ENCODE measurements around the gene SULT1C4. TPM values are rescaled to one million over a fixed set of nuclear protein-coding genes. Genes with fewer than 3 reads are reported as not detected.
"Not testable (repeated sequence)": the region's sequence is repeated elsewhere in the genome, so short reads cannot be mapped to it uniquely, and the experiment has no call there.

SULT1C4 gene
- polyA plus RNA-seq, 4 donors = 1.1 to 13.3 (median 2.4) TPM; not detected in 1

DNA sequence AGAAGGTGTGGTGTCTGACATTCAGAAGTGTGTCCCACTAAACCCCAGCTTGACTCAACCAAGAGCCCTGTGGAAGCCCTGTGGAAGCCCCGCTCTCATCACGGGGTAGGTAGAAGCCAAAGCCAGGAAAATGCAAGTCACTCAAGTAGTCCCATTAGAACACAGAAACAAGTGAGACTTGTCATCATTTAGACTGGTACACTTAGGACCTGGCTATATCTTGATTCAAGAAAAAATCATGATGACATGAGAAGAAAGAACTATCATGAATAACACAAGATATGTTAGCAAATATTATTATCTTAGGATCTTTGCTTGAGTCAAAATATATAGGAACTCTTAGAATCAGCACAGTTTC lies 28.2 kb upstream of the SULT1C4 start:
- DNase-seq (no peak), FAIRE-seq (no peak)
- 83 to 92% (median 85%) methylated on average over 2 of the region's 2 CpGs for WGBS, 3 donors

DNA sequence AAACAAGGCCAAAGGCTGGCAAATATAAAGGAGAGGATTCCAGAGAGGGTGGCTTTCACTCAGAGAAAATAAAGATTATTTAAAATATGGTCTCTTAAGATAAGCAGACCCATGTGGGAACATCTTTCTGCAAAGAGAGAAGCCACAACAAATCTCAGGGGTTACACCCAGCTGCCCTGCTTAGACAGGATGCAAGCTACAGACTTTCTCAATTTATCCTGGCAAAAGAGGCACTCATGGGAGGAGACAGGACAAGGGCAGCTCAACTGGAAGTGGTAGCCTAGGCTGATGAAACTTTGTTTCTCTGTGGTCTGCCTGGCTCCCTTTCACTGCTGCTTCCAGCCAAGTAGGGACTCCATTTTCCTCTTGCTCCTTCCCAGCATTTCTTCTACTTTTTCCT lies 25.9 kb upstream of the SULT1C4 start:
- Histone ChIP-seq H3K27ac (ENCODE audit: low read depth in 1 of 3, low read length in 2 of 3) (no peak overlapping the region), H3K27me3 (ENCODE audit: control insufficient read depth in 3 of 3, insufficient read depth in 3 of 3, low read length in 3 of 3) (peaks cover 0 to 3% (median 0%) of the 10 kb centered on the region in 3 donors), H3K9me3 (ENCODE audit: control insufficient read depth in 2 of 2, insufficient read depth in 1 of 2, low read depth in 1 of 2, low read length in 1 of 2) (no peaks in the 10 kb centered on the region), H3K36me3 (ENCODE audit: control insufficient read depth in 3 of 3, insufficient read depth in 2 of 3, low read depth in 1 of 3, low read length in 3 of 3) (no peaks in the 10 kb centered on the region), H3K4me3 (ENCODE audit: low read depth in 1 of 3, low read length in 3 of 3) (no peak overlapping the region), H3K4me1 (ENCODE audit: control insufficient read depth in 3 of 3, insufficient read depth in 2 of 3, low read depth in 1 of 3, low read length in 2 of 3) (no peaks in the 10 kb centered on the region)
- DNase-seq = no peak
- no peak for FAIRE-seq

More for the DNA sequence above, 28.2 kb upstream of the SULT1C4 start:
- Histone ChIP-seq H3K27me3 (ENCODE audit: control insufficient read depth in 3 of 3, insufficient read depth in 3 of 3, low read length in 3 of 3) (peaks cover 0 to under 1% (median 0%) of the 10 kb centered on the region in 3 donors), H3K4me3 (ENCODE audit: low read depth in 1 of 3, low read length in 3 of 3) (no peak overlapping the region), H3K36me3 (ENCODE audit: control insufficient read depth in 3 of 3, insufficient read depth in 2 of 3, low read depth in 1 of 3, low read length in 3 of 3) (peaks cover 0 to 6% (median 0%) of the 10 kb centered on the region in 3 donors), H3K27ac (ENCODE audit: low read depth in 1 of 3, low read length in 2 of 3) (no peak overlapping the region), H3K4me1 (ENCODE audit: control insufficient read depth in 3 of 3, insufficient read depth in 2 of 3, low read depth in 1 of 3, low read length in 2 of 3) (no peaks in the 10 kb centered on the region), H3K9me3 (ENCODE audit: control insufficient read depth in 2 of 2, insufficient read depth in 1 of 2, low read depth in 1 of 2, low read length in 1 of 2) (no peaks in the 10 kb centered on the region)

DNA sequence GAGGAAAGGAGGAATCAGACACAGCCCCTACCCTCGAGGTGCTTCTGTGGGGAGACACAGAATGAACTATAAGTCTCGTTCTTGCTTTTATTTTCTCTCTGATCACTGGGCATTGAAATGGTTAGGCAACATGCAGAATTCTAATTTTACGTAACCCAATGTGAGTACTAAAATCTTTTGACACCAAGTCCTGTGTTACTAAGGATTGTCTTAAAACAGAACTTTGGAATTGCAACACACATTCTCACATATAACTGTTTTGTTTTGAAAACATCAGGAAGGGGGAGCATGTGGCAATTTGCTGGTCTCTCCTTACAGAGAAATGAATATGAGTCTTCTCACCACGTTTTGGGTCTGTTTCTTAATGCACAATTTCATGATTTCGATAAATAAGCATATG lies 23.6 kb upstream of the SULT1C4 start:
- no peak for FAIRE-seq

DNA sequence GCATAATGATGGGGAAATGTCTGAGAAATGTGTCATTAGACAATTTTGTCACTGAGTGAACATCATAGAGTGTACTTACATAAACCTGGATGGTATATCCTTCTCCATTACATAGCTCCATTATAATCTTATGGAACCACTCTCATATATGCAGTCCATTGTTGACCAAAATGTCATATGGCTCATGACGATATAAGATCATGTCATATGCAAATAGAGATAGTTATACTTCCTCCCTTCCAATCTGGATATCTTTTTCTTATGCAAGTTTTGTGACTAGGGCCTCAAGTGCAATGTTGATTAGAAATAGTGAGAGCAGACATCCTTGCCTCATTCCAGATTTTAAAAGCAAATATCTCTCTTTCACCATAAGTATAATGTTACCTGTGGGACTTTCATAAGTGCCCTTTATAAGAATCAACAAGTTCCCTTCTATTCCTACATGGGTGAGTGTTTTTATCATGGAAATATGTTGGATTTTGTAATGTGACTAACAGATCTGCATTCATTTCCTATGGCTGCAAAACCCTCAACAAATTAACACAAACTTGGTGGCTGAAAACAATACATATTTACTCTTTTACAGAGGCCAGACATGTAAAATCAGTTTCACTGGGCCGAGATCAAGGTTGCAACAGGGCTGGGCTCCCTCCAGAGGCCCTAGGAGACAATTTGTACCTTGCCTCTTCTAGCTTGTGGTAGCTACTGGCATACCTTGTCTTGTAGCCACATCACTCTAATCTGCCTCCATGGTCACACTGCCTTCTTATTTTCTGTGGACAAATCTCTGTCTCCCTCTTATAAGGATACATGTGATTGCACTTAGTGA lies 21.6 kb upstream of the SULT1C4 start:
- no peaks in the 10 kb centered on the region for H3K36me3 ChIP-seq (ENCODE audit: control insufficient read depth in 3 of 3, insufficient read depth in 2 of 3, low read depth in 1 of 3, low read length in 3 of 3)
- FAIRE-seq (no peak), DNase-seq (peak in 1 of 2 donors; percentile 9)
- H3K27me3 ChIP-seq (ENCODE audit: control insufficient read depth in 3 of 3, insufficient read depth in 3 of 3, low read length in 3 of 3) = peaks cover 0 to 3% (median 0%) of the 10 kb centered on the region in 3 donors
- H3K27ac ChIP-seq (ENCODE audit: low read depth in 1 of 3, low read length in 2 of 3) = no peak overlapping the region
- WGBS, 3 donors = 66 to 74% (median 68%) methylated on average over 2 of the region's 2 CpGs
- no peaks in the 10 kb centered on the region for H3K9me3 ChIP-seq (ENCODE audit: control insufficient read depth in 2 of 2, insufficient read depth in 1 of 2, low read depth in 1 of 2, low read length in 1 of 2)
- H3K4me1 ChIP-seq (ENCODE audit: control insufficient read depth in 3 of 3, insufficient read depth in 2 of 3, low read depth in 1 of 3, low read length in 2 of 3) = no peaks in the 10 kb centered on the region
- H3K4me3 ChIP-seq (ENCODE audit: low read depth in 1 of 3, low read length in 3 of 3) = no peak overlapping the region

More for the DNA sequence above, 23.6 kb upstream of the SULT1C4 start:
- Histone ChIP-seq H3K4me1 (ENCODE audit: control insufficient read depth in 3 of 3, insufficient read depth in 2 of 3, low read depth in 1 of 3, low read length in 2 of 3) (no peaks in the 10 kb centered on the region), H3K9me3 (ENCODE audit: control insufficient read depth in 2 of 2, insufficient read depth in 1 of 2, low read depth in 1 of 2, low read length in 1 of 2) (no peaks in the 10 kb centered on the region), H3K36me3 (ENCODE audit: control insufficient read depth in 3 of 3, insufficient read depth in 2 of 3, low read depth in 1 of 3, low read length in 3 of 3) (no peaks in the 10 kb centered on the region), H3K4me3 (ENCODE audit: low read depth in 1 of 3, low read length in 3 of 3) (no peak overlapping the region), H3K27me3 (ENCODE audit: control insufficient read depth in 3 of 3, insufficient read depth in 3 of 3, low read length in 3 of 3) (peaks cover 0 to 3% (median 0%) of the 10 kb centered on the region in 3 donors), H3K27ac (ENCODE audit: low read depth in 1 of 3, low read length in 2 of 3) (no peak overlapping the region)
- no peak for DNase-seq
- WGBS, 3 donors = 62 to 74% (median 64%) methylated on average over 5 of the region's 5 CpGs

DNA sequence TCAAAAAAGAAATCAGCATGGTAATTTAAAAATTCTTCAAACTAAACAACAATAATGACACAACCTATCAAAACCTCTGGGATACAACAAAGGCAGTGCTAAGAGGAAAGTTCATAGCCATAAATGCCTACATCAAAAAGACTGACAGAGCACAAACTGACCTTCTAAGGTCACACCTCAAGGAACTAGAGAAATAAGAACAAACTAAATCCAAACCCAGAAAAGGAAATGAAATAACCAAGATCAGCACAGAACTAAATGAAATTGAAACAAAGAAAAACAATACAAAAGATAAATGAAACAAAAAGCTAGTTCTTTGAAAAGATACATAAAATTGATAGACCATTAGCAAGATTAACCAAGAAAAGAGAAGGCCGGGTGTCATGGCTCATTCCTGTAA lies 18.4 kb upstream of the SULT1C4 start:
- 69 to 96% (median 85%) methylated on average over 1 of the region's 1 CpG for WGBS, 3 donors
- H3K4me1 ChIP-seq (ENCODE audit: control insufficient read depth in 3 of 3, insufficient read depth in 2 of 3, low read depth in 1 of 3, low read length in 2 of 3); H3K9me3 ChIP-seq (ENCODE audit: control insufficient read depth in 2 of 2, insufficient read depth in 1 of 2, low read depth in 1 of 2, low read length in 1 of 2); H3K36me3 ChIP-seq (ENCODE audit: control insufficient read depth in 3 of 3, insufficient read depth in 2 of 3, low read depth in 1 of 3, low read length in 3 of 3); H3K4me3 ChIP-seq (ENCODE audit: low read depth in 1 of 3, low read length in 3 of 3); DNase-seq; H3K27ac ChIP-seq (ENCODE audit: low read depth in 1 of 3, low read length in 2 of 3); H3K27me3 ChIP-seq (ENCODE audit: control insufficient read depth in 3 of 3, insufficient read depth in 3 of 3, low read length in 3 of 3): not testable (repeated sequence)
- FAIRE-seq = peak; percentile 93

DNA sequence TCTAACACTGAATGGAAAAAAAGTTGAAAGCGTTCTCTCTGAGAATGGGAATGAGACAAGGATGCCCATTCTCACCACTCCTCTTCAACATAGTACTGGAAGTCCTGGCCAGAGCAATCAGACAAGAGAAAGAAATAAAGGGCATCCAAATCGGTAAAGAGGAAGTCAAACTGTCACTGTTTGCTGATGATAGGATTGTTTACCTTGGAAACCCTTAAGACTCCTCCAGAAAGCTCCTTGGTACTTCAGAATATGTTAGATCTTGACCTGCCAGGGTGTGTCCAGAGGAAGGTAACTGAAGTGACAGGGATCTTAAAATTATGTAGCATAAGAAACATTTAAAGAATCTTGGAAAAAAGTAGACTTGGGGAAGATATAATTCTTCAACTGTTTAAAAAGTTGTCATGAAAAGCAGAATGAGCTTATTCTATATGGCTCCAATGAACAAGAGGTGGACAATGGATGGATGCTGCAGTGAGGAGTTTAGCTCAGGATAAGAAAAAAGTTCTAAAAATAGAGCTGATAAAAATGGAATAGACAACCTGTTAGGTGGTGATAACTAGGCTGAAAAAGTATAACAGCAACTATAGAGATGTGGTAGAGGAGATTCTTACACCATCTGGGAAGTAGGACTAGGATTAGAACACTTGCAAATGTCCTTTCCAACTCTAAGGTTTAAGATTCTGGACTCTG lies 16.8 kb upstream of the SULT1C4 start:
- Histone ChIP-seq H3K4me1 (ENCODE audit: control insufficient read depth in 3 of 3, insufficient read depth in 2 of 3, low read depth in 1 of 3, low read length in 2 of 3) (no peaks in the 10 kb centered on the region), H3K27ac (ENCODE audit: low read depth in 1 of 3, low read length in 2 of 3) (no peak overlapping the region), H3K36me3 (ENCODE audit: control insufficient read depth in 3 of 3, insufficient read depth in 2 of 3, low read depth in 1 of 3, low read length in 3 of 3) (no peaks in the 10 kb centered on the region), H3K4me3 (ENCODE audit: low read depth in 1 of 3, low read length in 3 of 3) (no peak overlapping the region), H3K27me3 (ENCODE audit: control insufficient read depth in 3 of 3, insufficient read depth in 3 of 3, low read length in 3 of 3) (no peaks in the 10 kb centered on the region), H3K9me3 (ENCODE audit: control insufficient read depth in 2 of 2, insufficient read depth in 1 of 2, low read depth in 1 of 2, low read length in 1 of 2) (peaks cover 0 to 5% of the 10 kb centered on the region in 2 donors)
- WGBS, 3 donors = 42 to 47% (median 44%) methylated on average over 2 of the region's 2 CpGs
- FAIRE-seq (no peak), DNase-seq (no peak)

DNA sequence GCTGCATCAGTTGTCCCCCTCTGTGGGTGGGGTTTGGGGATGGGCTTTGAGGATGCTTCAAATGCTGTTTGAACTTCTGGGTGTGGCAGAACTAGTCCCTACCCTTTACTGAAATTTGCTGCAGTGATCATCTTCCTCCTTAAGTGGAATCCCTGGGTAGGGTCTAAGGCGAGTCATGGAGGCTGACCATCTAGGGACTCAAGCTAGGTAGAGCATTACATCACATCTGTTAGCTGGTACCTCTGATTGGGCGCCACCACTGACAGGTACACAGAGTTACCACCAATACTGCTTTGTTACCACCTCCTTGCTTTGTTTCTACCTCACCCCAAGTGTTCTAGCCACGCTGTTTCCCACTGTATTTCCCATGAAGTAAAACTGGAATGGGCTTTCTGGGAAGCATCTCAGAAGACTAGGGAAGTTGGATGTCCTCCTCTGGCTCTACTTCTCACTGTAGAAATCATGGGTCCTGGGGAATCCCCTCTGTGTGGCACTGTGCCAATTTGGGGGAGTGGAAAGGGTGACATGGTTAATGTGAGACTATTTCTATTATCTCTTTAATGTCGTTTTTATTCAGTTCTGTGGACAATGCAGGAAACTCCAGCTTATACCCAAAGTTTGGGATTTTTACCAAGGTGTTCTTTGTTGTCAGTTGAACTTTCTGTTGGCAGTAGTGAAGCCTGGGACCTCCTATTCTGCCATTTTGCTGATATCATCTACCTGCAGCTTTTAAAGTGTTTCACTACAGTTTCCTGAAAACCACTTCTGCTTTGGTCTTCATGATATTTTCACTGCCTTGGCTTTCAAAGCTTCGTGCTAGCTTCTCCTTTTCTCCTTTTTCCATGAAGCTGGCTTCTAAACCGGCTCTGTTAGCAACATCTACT lies 14.5 kb upstream of the SULT1C4 start:
- Histone ChIP-seq H3K4me1 (ENCODE audit: control insufficient read depth in 3 of 3, insufficient read depth in 2 of 3, low read depth in 1 of 3, low read length in 2 of 3) (no peaks in the 10 kb centered on the region), H3K27ac (ENCODE audit: low read depth in 1 of 3, low read length in 2 of 3) (no peak overlapping the region), H3K36me3 (ENCODE audit: control insufficient read depth in 3 of 3, insufficient read depth in 2 of 3, low read depth in 1 of 3, low read length in 3 of 3) (no peaks in the 10 kb centered on the region), H3K9me3 (ENCODE audit: control insufficient read depth in 2 of 2, insufficient read depth in 1 of 2, low read depth in 1 of 2, low read length in 1 of 2) (peaks cover 0 to 5% of the 10 kb centered on the region in 2 donors), H3K27me3 (ENCODE audit: control insufficient read depth in 3 of 3, insufficient read depth in 3 of 3, low read length in 3 of 3) (no peaks in the 10 kb centered on the region), H3K4me3 (ENCODE audit: low read depth in 1 of 3, low read length in 3 of 3) (no peak overlapping the region)
- WGBS, 3 donors = 67 to 80% (median 72%) methylated on average over 6 of the region's 6 CpGs
- FAIRE-seq = no peak
- DNase-seq = no peak

DNA sequence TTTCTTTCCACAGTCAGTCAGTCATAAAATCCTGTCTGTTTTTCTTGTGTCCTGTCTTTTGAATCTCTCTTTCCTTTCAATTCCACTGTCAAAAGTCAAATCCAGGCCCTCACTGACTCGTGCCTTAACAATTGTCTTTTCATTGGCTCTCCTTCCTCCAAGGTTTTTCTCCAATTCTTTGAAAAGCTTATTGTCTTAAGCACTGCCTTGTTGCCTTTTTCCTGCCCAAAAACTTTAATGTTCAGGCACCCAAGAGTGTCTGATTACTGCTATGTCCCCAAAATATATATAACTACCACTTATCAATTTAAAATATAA lies 13.9 kb upstream of the SULT1C4 start:
- FAIRE-seq (no peak), DNase-seq (no peak)
- WGBS, 3 donors = 64 to 78% (median 70%) methylated on average over 1 of the region's 1 CpG
- H3K4me3 ChIP-seq (ENCODE audit: low read depth in 1 of 3, low read length in 3 of 3) = no peak overlapping the region
- H3K4me1 ChIP-seq (ENCODE audit: control insufficient read depth in 3 of 3, insufficient read depth in 2 of 3, low read depth in 1 of 3, low read length in 2 of 3) = no peaks in the 10 kb centered on the region
- H3K27ac ChIP-seq (ENCODE audit: low read depth in 1 of 3, low read length in 2 of 3) = no peak overlapping the region
- H3K36me3 ChIP-seq (ENCODE audit: control insufficient read depth in 3 of 3, insufficient read depth in 2 of 3, low read depth in 1 of 3, low read length in 3 of 3) = no peaks in the 10 kb centered on the region
- peaks cover 0 to 5% of the 10 kb centered on the region in 2 donors for H3K9me3 ChIP-seq (ENCODE audit: control insufficient read depth in 2 of 2, insufficient read depth in 1 of 2, low read depth in 1 of 2, low read length in 1 of 2)
- H3K27me3 ChIP-seq (ENCODE audit: control insufficient read depth in 3 of 3, insufficient read depth in 3 of 3, low read length in 3 of 3) = no peaks in the 10 kb centered on the region

All from small intestine (tissue), 7 donors.